GF-D8 (cell line): ENCODE measurements around the gene SPTY2D1.

Source experiments
- DNase-seq: peaks from one replicate; lab custom pipeline; 2025; lab: John Stamatoyannopoulos, UW

Gene SPTY2D1

DNA sequence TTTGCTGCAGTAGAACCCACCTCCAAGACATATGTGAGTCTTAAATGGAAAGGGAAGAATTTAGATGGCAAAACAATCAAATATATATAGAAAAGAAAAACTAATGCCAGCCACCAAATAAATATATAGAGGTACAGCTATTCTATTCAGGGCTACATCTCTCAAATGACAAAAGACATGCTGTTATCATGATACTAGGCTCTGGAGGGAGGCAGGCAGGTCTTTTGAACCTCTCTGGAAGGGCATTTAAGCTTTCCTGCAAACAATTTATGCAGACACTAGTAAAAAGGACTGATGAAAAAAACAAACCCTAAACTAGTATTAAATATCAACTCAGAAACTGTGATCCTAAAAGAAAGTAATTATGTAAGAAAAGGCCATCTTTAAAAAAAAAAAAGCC is 70.0 kb downstream of the SPTY2D1 start:
- DNase-seq: no peak

- no peak for DNase-seq
Measured at GRCh38 chr11:18563090-18563730, 70.9 kb downstream of the SPTY2D1 start.
